Heart left ventricle (tissue), 13 donors: ENCODE results near the gene STX12.

Experiments used
- POLR2A ChIP-seq, 2 donors: fragments of 450-650 bp; IDR thresholded peaks; one replicate each; pipeline ENCODE4 v1.6.1; 2017; ENCODE audit warnings: antibody characterized with exemption in 2 of 2, mild to moderate bottlenecking in 2 of 2, moderate library complexity in 2 of 2
- TF ChIP-seq, protein P1 (sequence below), 12 donors: fragments of 200-600 bp; sonication (generic) in 4 of 12; IDR thresholded peaks; one replicate each; pipeline versions ENCODE4 v1.5.0 to v1.8.0; 2018 to 2022; ENCODE audit warnings: antibody characterized with exemption in 12 of 12, mild to moderate bottlenecking in 5 of 12
- donor health status: ischemic (EF 13 %, LVEDD 7.1; RV severe dilation, severe dysfunction).
- donor health status: DM: no; HTN: yes; CAD: no.
- donor health status: DM: no; HTN: no; CAD: no.
- donor health status: ischemic (EF 25% LVEDD 6.9; RV normal size, moderate dysfunction).
- donor health status: ischemic (EF 25% LVEDD 5.7; RV mildly dilated, moderate dysfunction).
- donor health status: ischemic (EF 35%, LVEDD 5.7; RV mildly dilated, moderate dysfunction).
- donor health status: nonischemic (EF 11% LVEDD 7.7; RV severe dilation, severe dysfunction).
- donor health status: DM: yes; HTN: yes; CAD: no.
- donor health status: PGD.
- donor health status: ischemic (EF 29% LVEDD 5.4; RV normal size, mild dysfunction).
- donor health status: nonischemic (EF 23%, LVEDD 6.1; RV moderate dilation, normal function).

- TF ChIP-seq, protein P1, sequence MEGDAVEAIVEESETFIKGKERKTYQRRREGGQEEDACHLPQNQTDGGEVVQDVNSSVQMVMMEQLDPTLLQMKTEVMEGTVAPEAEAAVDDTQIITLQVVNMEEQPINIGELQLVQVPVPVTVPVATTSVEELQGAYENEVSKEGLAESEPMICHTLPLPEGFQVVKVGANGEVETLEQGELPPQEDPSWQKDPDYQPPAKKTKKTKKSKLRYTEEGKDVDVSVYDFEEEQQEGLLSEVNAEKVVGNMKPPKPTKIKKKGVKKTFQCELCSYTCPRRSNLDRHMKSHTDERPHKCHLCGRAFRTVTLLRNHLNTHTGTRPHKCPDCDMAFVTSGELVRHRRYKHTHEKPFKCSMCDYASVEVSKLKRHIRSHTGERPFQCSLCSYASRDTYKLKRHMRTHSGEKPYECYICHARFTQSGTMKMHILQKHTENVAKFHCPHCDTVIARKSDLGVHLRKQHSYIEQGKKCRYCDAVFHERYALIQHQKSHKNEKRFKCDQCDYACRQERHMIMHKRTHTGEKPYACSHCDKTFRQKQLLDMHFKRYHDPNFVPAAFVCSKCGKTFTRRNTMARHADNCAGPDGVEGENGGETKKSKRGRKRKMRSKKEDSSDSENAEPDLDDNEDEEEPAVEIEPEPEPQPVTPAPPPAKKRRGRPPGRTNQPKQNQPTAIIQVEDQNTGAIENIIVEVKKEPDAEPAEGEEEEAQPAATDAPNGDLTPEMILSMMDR (IDR thresholded peaks at IDR 0.05) = no peak
- TF ChIP-seq POLR2A (IDR thresholded peaks at IDR 0.05) = no peak
These were observed 91.4 kb downstream of the STX12 start for GRCh38 chr1:27864264-27864895.
